PC-9 (cell line): ENCODE results near the gene PIK3R6. TPM values are rescaled to one million over a fixed set of nuclear protein-coding genes. Genes with fewer than 3 reads are reported as not detected.

Source experiments
- BruUV-seq: library from RNA; stranded (reverse); fragments of 400-500 nt; replicated peaks from 2 replicates; lab custom pipeline; 2021; lab: Mats Ljungman, UMichigan
- CTCF ChIA-PET: fragments of 300-600 bp; sonication (Branson Sonifier 250); formaldehyde crosslinking; loops from one replicate; lab custom pipeline; 2022; ENCODE audit warnings: antibody characterized with exemption; lab: Charles Lee
- POLR2A ChIA-PET: fragments of 300-600 bp; sonication (Branson Sonifier 250); formaldehyde crosslinking; loops from one replicate; lab custom pipeline; 2022; ENCODE audit warnings: antibody characterized with exemption; ENCODE audit not compliant: unreplicated experiment; lab: Charles Lee
- DNase-seq, 2 experiments: peaks; one replicate each; pipeline versions ENCODE4 v3.0.0 to v3.0.0-alpha.2; 2015 to 2022; ENCODE audit warnings: mixed read lengths in 1 of 2
- H2AFZ ChIP-seq: fragments of 200-600 bp; sonication (generic); 2 replicates; pipeline ENCODE4 v1.8.1; 2017; ENCODE audit warnings: antibody characterized with exemption
- H3F3A ChIP-seq: fragments of 200-600 bp; sonication (generic); 2 replicates; pipeline ENCODE4 v1.8.1; 2017; ENCODE audit warnings: antibody characterized with exemption, mild to moderate bottlenecking, low read depth; ENCODE audit not compliant: insufficient read depth
- H3K27ac ChIP-seq: fragments of 200-600 bp; sonication (generic); 2 replicates; pipeline ENCODE4 v1.6.1; 2016; ENCODE audit warnings: mixed run types
- H3K27me3 ChIP-seq: fragments of 200-600 bp; sonication (generic); 2 replicates; pipeline ENCODE4 v1.6.1; 2016; ENCODE audit warnings: low read depth, mixed run types; ENCODE audit not compliant: insufficient read depth
- H3K36me3 ChIP-seq: fragments of 200-600 bp; sonication (generic); 2 replicates; pipeline ENCODE4 v1.6.1; 2016; ENCODE audit warnings: low read depth, mixed run types
- H3K4me1 ChIP-seq: fragments of 200-600 bp; sonication (generic); replicated peaks from 2 replicates; pipeline ENCODE4 v1.6.1; 2016; ENCODE audit warnings: mixed run types; ENCODE audit not compliant: insufficient read depth
- H3K4me2 ChIP-seq: fragments of 200-600 bp; sonication (generic); 2 replicates; pipeline ENCODE4 v1.6.1; 2017; ENCODE audit warnings: mixed run types
- H3K4me3 ChIP-seq: fragments of 200-600 bp; sonication (generic); 2 replicates; pipeline ENCODE4 v1.6.1; 2016; ENCODE audit warnings: mixed run types
- H3K79me2 ChIP-seq: fragments of 200-600 bp; sonication (generic); 2 replicates; pipeline ENCODE4 v1.6.1; 2017; ENCODE audit warnings: low read depth, mixed run types
- H3K9me2 ChIP-seq: fragments of 200-600 bp; sonication (generic); 2 replicates; pipeline ENCODE4 v1.8.1; 2017; ENCODE audit warnings: mild to moderate bottlenecking; ENCODE audit not compliant: insufficient read depth
- H3K9me3 ChIP-seq: fragments of 200-600 bp; sonication (generic); 2 replicates; pipeline ENCODE4 v1.8.1; 2016; ENCODE audit warnings: low read depth; ENCODE audit not compliant: insufficient read depth
- H4K20me1 ChIP-seq: fragments of 200-600 bp; sonication (generic); 2 replicates; pipeline ENCODE4 v1.8.1; 2017; ENCODE audit not compliant: insufficient read depth
- CTCF ChIP-seq: fragments of 200-600 bp; sonication (generic); conservative IDR thresholded peaks from 2 replicates; pipeline ENCODE4 v1.6.1; 2017; ENCODE audit warnings: mixed run types, antibody characterized with exemption, mild to moderate bottlenecking, moderate library complexity
- EZH2 ChIP-seq: fragments of 200-600 bp; sonication (generic); IDR thresholded peaks from 2 replicates; pipeline ENCODE4 v1.8.0; 2017; ENCODE audit warnings: antibody characterized with exemption, low read depth
- intact Hi-C: fragments of 100-400 bp; cut with micrococcal nuclease; formaldehyde crosslinking; loops from one replicate; pipeline ENCODE4 v1.10.0; 2022; ENCODE audit not compliant: unreplicated experiment
- total RNA-seq: library from RNA; stranded (reverse); gene quantifications from 2 replicates; pipeline ENCODE4 v1.2.3, GENCODE V29; 2021

PIK3R6 gene
- total RNA-seq, 1 experiment from 2014 or later = not detected

- POLR2A ChIA-PET = interaction anchor here (0.6 kb wide), 1 partner anchor 36 kb away, joined by 7 read pairs; no protein-coding TSS in a partner anchor
Observed at GRCh38 chr17:8766731-8767130, 100.7 kb downstream of the PIK3R6 start.

GRCh38 chr17:8762012-8762411 lies 105.5 kb downstream of the PIK3R6 start:
- Histone ChIP-seq H3K4me2 (no peak overlapping the region), H3K79me2 (no peaks in the 10 kb centered on the region), H3K4me1 (no peaks in the 10 kb centered on the region), H3K9me3 (no peaks in the 10 kb centered on the region), H4K20me1 (no peaks in the 10 kb centered on the region), H3K27me3 (peaks cover 62% of the 10 kb centered on the region), H3F3A (no peaks in the 10 kb centered on the region), H3K4me3 (no peak overlapping the region), H3K9me2 (no peaks in the 10 kb centered on the region), H3K27ac (no peak overlapping the region), H2AFZ (no peak overlapping the region), H3K36me3 (no peaks in the 10 kb centered on the region)
- ChIA-PET POLR2A (no interaction called here), CTCF (no interaction called here)
- BruUV-seq = no TSS peak
- DNase-seq = no peak
- intact Hi-C loops = no loop called here
- TF ChIP-seq EZH2 (no peak), CTCF (no peak)

More at GRCh38 chr17:8766731-8767130, 100.7 kb downstream of the PIK3R6 start:
- H3F3A ChIP-seq = no peaks in the 10 kb centered on the region
- H3K9me3 ChIP-seq = no peaks in the 10 kb centered on the region
- no peaks in the 10 kb centered on the region for H3K36me3 ChIP-seq
- no peaks in the 10 kb centered on the region for H3K79me2 ChIP-seq
- peaks cover 42% of the 10 kb centered on the region for H3K27me3 ChIP-seq
- no peak overlapping the region for H3K27ac ChIP-seq
- H3K4me2 ChIP-seq = no peak overlapping the region
- no peak for TF ChIP-seq EZH2
- TF ChIP-seq CTCF = no peak
- H3K4me1 ChIP-seq = no peaks in the 10 kb centered on the region
- H3K9me2 ChIP-seq = no peaks in the 10 kb centered on the region
- BruUV-seq = no TSS peak
- intact Hi-C loops = no loop called here
- CTCF ChIA-PET = interaction anchor here (0.8 kb wide), 1 partner anchor 11 kb away, joined by 3 read pairs; no protein-coding TSS in a partner anchor
- H4K20me1 ChIP-seq = no peaks in the 10 kb centered on the region
- no peak overlapping the region for H3K4me3 ChIP-seq
- DNase-seq = no peak
- no peak overlapping the region for H2AFZ ChIP-seq

GRCh38 chr17:8758137-8758596 lies 109.3 kb downstream of the PIK3R6 start, which contains the start of gene SPDYE4:
TSS of gene SPDYE4 (minus strand) at chr17:8758546. CDS start at chr17:8758382, 164 bp downstream.
- CTCF ChIA-PET = no interaction called here
- Histone ChIP-seq H3K9me2 (no peaks in the 10 kb centered on the region), H3K4me1 (no peaks in the 10 kb centered on the region), H3K4me3 (no peak within 1 kb of the TSS), H3F3A (no peaks in the 10 kb centered on the region), H3K9me3 (no peaks in the 10 kb centered on the region), H4K20me1 (no peaks in the 10 kb centered on the region), H3K27me3 (peaks cover 80% of the 10 kb centered on the region), H2AFZ (no peak within 1 kb of the TSS), H3K4me2 (no peak within 1 kb of the TSS), H3K79me2 (no peaks in the 10 kb centered on the region), H3K27ac (no peak within 1 kb of the TSS), H3K36me3 (no peaks in the 10 kb centered on the region)
- BruUV-seq = no TSS peak
- no peak for DNase-seq
- TF ChIP-seq EZH2 (no peak), CTCF (no peak)
- intact Hi-C loops = no loop called here
- POLR2A ChIA-PET = no interaction called here
